SK-N-DZ (cell line): ENCODE results near the gene DPF3.
A peak's percentile ranks its signal among the peaks of the same experiment; 100 is the strongest.

ENCODE experiments used
- DNase-seq: peaks from one replicate; pipeline ENCODE4 v3.0.0-alpha.2; 2015; ENCODE audit warnings: low spot score

DPF3 gene

DNA sequence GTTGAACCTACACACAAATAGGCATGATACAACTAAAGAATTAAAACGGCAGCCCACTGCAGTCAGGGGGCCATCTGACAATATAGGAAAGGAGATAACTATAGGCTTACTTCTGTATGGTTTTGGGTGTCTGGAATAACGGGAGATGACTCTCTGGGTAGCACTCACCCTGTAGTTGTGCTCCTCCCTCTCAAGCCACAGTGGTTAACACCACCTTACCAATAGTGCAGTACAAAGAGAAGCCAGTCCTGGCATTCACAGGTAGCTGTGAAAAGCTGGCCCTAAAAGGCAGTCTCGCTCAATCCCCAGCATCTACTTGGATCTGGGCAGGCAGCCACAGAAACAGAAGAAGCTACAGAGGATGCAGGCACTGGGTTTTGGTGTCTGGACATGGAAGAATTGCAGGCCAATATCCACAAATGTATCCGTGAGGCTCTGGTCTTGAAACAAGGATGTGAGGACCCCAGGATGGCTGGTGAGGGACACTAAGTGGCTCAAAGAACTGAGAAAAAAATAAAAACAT lies 93.0 kb downstream of the DPF3 start:
- no peak for DNase-seq

DNA sequence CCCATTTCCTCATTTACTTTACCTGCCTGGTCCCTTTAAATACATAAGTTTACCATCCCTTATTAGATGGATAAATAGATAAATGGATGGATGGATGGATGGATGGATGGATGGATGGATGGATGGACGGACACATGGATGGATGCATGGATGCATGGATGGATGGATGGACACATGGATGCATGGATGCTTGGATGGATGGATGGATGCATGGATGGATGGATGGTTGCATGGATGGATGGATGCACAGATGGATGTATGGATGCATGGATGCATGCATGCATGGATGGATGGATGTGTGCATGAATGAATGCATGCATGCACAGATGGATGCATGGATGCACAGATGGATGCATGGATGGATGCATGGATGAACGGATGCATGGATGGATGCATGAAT lies 93.6 kb downstream of the DPF3 start:
- DNase-seq = no peak

DNA sequence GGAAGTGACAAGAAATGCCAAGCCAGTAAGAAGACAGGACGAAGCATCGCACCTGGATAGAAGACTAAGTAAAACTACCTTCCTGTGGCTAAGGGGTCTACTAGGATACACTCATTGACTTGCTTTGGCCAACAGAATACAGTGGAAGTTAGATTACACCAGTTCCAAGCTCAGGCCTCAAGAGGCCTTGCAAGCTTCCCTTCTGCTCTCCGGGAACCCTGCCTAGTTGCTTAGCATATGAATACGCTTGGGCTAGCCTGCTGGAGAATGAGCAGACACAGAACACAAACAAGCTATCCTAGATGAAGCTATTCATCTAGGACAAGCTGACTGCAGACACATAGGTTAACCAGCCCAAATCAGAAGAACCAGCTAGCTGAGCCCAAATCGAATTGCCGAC lies 97.0 kb downstream of the DPF3 start:
- no peak for DNase-seq

DNA sequence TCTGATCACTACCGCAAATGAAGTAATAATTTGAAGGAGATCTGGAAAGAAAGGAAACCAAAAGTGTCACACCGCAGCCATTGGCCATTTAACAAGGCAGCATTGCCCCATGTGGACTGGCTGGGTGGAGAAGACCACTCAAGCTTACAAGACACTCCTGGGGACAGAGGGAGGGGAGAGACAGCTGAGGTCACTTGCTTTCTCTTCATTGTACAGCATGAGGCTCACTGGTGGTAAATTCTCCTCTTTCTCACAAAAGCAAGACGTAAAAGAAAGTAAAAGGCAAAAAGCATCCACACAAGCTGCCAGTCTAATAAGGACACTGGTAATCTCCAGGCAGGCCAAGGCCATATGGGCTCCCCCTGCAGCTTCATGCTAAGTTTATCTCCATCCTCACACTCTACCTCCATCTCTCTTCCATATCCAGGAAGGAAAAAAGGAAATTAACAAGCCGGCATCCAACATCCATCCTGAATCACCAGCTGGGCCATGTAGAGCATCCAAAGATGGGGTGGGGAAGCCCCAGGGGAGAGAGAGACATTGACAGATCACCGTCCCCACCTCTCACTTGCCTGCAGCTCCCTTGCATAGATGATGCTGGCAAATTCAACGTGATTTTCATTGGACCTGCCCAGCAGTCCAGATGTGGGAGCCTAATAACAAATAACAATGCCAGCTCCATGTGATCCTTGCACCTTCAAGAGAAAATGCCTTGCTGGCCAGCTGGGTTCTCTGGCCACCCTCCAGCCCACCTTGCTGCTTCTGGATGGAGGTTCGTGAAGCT lies 100.6 kb downstream of the DPF3 start:
- DNase-seq = no peak

DNA sequence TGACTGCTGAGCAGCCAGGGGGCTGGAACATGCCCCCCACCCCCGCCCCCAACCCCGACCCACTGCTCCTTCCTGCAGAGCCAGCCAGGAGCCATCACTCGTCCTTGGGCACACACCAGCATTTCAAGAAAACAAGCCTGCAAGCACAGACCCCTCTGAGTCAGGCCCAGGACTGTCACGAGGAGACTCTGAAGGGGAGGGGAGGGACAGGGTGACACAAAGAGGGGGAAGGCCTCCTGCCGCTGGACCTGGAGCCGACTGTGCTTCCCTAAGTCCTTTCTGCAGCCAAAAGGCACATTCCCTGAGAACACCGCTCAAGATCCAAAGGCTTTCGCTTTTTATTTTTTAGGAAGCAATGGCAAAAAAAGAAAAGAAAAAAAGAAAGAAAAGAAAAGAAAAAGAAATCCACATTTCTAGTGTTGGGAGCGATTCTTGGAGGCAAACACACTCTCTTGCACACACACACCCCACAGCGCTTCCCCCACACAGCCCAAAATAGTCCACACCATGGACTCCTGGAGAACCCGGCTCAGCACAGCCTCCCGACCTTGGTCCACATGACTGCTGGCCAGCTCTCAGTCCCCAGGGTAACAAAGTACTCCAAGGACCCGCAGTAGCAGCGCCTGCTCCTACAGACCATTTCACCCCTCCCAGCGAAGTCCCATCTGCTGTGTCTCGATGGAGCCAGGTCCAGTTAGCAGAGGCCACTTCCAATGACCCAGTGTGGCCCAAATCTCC lies 101.7 kb downstream of the DPF3 start:
- no peak for DNase-seq

DNA sequence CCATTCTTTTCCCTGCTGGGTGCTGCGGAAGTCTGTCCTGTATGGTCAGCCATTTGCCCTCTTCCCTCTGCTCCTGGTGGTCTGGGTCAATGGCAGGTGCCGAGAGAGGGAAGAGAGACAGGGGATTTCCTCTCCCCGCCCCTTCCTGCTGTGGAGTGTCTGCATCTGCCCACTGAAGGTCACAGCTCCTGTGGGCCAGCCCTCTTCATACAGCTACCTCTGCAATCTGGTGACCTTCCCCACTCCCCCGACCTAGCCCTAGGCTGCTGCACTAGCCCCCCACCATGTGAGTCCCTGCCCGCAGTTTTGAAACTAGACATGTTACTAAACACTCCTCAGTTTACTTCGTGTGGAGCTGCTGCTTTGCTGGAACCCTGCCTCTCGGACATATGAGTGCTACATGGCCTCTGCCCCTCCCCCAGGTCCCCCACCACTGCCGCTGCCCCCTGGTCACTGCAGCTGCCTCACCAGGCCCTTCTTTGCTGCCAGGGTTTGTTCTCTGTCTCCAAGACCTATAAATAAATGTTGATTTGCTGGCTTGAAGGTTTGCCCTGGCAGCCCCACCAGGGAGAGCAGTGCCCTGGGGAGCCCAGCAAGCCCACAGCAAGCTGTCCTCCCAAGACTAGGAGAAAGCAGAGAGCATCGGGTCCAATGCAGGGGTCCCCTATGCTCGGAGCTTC lies 102.9 kb downstream of the DPF3 start:
- DNase-seq = no peak

DNA sequence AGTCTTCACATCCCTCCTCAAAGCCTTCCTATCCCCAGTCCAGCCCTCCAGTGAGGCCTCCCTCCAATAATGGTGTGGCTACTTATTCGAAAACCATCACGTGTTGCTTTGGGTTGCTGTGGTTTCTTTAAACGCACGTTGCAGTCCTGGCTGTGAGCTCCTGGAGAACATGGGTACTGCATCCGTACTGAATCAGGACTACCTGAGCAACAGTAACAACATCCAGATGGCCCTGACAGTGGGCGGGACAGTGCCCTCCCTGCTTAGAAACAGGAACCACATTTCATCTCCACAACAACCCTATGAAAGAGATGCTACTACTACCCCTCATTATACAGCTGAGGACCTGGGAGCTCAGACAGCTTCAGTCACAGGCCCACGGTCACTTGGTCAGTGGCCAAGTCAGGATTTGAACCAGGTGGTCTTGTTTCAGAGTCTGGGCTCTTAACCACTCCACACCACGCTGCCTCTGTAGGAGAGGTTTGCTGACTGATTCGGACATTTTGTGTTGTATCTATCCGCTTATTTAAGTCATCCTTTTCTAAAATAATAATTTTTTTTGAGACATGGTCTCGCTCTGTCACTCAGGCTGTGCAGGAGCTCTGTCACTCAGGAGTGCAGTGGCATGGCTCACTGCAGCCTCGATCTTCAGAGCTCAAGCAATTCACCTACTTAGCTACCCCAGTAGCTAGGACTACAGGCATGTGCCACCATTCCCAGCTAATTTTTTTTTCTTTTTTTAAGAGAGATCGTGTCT lies 104.8 kb downstream of the DPF3 start:
- peak; percentile 48 for DNase-seq

DNA sequence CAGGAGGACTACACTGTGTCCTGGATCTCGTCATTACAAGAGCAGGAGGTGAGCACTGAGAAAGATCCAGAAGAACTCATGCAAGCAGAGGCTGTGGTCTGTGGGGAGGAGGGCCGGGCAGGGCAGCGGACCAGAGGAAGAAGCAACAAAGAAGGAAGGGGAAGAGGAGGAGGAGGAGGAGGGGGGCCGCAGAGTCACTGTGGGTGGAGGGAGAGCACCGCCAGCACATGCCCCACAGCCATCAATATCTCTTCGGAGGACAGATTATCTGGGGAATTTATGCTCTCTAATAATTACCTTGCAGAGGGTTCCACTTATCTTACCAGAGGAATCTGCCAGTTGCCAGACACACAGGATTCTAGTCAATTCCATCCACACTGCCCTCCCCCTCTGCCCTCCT lies 105.6 kb downstream of the DPF3 start:
- DNase-seq = no peak

DNA sequence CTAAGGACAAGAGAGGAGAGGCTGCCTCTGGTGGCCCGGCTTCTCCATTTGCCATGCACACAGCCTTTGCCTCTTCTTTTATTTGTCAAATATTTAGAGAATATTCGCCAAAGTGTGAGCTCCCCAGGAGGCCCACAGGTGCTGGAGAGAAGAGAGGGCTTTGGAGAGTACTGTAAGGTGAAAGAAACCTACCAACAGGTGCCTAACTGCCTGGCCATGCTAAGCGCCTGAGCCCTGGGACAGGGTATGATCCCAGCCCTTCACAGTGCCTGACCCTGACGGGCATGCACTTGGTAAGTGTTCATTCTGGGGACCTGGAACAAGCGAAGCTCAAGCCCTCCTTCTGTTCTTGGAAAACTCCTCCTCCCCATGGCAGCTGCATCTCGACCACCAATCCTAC lies 106.1 kb downstream of the DPF3 start:
- DNase-seq = no peak

DNA sequence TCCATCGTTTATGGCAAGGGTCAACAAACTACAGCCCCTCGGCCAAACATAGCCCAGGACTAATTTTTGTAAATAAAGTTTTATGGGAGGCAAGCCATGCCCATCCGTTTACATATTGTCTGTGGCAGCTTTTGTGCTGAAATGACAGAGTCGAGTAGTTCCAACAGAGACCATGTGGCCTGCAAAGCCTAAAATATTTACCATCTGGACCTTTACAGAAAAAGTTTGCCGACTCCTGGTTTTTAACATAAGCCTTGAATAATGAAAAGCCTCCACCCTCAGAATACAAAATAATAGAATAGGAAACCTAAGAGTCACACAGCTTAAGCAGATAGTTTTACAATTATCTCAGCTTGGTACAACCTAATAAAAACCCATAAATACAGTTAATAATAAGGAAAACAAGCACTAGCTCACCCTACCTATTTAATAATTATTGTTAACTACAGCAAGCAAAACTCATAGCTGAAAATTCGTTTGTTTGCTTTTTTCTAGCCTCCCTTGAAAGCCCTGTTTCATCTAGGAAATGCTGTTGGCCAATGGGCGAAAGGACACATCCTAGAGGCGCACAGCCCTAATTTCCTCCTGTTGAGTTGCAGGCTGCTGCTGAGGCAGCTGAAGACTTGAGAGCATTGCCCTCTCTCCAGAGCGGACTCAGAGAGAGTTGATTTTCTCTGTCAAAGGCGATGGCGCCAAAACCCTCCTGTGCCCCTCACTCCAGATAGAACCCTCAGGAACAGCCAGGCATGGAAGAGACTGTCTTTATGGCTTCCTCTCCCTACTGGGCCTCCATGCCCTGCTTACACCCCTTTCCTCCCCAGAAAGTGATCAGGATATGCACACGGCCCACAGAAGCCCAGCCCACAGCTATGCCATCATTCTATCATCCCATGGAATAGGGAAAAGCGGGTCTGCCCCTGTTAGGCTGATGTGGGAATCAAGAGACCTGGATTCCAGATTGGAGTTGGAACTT lies 107.2 kb downstream of the DPF3 start:
- DNase-seq = no peak

DNA sequence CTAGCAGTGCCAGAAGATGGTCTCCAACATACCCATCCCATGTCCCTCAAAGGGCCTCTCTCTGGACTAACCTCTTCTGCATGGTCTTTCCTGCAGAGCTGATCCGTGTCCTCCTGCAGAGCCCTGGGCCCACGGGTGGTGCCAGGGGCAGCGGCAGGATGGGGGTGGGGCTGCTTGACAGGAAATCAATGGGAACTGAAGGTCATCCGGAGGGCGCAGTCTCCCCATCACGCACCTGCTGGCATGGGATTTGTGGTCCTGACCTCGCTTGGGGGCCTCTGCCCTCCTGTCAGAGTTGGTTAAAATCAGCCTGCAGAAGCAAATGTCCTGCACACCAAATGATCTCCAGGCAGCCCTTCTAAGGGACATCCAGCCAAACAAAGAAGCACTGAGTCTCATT lies 110.2 kb downstream of the DPF3 start:
- no peak for DNase-seq

DNA sequence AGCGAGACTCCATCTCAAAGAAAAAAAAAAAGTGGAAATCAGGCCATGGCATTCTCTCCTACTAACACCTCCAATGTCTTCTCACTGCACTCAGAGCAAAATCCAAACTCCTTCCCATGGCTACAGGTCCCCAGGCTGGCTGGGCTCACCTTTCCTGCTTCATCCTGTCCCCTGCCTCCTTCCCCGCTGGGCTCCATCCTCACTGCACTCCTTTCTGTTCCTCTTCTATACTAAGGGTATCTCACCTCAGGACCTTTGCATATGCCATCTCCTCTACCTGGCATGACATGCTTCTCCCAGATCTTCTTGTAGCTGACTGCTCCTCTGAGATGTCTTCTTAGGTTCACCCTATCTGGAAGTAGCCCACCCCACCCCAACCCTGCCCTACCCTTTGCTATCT lies 111.1 kb downstream of the DPF3 start:
- DNase-seq = no peak

DNA sequence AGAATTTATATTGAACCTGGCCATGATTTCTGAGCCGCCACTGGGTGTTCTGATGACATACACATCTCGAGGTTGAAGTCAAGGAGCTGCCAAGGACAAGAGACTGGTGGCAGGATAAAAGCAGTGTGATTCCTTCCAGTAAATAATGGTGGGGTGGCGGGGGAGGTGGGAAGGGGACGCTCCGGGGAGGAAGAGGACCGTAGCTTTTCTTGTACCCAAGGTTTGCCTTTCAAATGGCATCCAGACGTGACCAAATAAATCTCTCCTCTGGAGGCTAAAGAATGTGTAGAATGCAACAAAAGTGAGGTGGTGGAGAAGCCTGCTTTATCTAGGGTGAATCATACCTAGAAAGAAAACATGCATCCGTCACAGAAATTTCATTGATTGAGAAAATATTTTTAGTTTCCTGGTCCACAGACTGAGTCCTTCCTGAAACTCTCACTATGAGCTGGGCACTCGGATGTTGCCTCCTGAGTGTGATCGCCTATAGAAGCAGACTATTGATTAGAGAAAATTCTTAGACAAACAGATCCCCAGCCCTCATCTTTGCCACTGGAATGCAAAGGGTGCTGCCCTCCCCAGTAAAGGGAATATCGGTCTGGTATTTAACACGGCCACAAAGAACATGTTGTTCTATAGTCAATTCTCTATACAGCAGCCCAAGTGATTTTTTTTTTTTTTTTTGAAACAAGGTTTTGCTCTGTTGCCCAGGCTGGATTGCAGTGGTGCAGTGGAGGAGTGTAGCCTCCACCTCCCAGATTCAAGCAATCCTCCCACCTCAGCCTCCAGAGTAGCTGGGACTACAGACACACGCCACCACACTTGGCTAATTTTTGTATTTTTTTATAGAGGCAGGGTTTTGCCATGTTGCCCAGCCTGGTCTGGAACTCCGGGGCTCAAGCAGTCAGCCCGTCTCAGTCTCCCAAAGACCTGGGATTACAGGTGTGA lies 112.1 kb downstream of the DPF3 start:
- DNase-seq = no peak

DNA sequence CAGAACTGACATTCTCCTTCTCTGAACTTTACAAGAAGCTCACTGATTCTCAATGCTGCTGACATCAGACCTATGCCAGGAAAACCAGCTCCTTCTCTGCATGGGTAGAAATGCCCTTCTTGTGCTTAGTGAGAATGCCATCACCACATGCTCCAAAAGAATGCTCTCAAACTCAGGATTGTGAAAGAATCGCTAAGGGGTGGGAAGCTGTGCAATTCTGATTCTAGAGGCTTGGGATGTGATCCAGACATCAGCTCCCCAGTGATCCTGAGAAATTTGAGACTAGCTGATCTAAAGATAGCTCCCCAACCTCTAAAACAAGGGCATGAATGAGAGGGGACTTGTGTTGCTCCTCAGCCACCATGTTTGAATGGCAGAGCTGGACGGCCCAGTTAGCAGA lies 113.2 kb downstream of the DPF3 start:
- DNase-seq = no peak

DNA sequence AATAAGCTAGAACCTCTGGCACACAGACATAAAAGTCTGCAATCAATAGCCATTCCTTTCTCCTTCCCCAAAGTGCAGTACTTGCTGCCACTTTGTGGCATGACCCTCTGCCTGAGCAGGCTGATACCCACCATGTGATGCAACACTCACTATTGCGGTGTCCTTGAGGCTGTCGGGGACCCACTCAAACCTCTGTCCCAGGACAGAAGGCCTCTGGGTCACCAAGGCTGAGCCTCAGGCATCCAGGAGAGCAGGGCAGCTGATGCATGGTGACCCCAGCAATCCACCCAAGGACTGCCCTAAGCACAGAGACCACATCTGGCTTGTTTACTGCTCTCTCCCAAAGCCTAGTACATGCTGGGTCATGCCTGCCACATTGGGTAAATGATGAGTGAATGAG lies 114.2 kb downstream of the DPF3 start:
- DNase-seq = no peak

DNA sequence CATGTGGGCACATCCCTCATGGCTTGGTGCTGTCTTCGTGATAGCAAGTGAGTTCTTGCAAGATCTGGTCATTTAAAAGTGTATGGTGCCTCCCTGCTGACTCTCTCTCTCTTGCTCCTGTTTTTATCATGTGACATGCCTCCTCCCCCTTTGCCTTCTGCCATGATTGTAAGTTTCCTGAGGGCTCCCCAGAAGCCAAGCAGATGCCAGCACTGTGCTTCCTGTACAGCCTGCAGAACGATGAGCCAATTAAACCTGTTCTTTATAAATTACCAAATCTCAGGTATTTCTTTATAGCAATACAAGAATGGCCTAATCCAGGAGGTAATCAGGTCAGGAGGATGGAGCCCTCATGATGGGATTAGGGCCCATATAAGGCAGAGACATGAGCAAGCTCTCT lies 116.3 kb downstream of the DPF3 start:
- no peak for DNase-seq

DNA sequence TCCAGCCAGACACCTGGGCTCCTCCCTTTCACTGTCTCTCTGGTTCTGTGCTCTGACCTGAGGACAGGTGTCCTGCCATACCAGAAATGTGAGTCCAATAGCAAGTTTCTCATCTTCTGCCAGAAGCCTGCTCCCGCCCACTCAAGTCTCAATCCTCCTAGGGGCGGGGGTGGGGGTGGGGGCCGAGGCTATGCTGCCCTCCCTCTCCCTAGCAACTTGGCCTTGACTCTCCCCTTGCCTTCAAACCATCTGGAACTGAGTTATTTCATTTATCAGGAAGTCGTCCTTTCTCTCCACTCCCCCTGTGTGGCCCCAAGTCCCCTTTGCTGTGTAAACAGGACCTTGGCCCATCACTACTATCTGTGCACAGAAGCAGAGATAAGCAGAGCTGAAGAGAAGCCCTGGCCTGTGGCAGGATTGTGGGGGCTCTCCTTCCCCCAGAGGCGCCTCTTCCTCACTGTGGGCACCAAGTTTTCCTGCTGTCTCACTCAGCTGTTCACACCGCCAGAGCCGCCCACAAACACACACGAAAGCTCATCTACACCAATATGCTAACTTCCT lies 117.1 kb downstream of the DPF3 start:
- no peak for DNase-seq

DNA sequence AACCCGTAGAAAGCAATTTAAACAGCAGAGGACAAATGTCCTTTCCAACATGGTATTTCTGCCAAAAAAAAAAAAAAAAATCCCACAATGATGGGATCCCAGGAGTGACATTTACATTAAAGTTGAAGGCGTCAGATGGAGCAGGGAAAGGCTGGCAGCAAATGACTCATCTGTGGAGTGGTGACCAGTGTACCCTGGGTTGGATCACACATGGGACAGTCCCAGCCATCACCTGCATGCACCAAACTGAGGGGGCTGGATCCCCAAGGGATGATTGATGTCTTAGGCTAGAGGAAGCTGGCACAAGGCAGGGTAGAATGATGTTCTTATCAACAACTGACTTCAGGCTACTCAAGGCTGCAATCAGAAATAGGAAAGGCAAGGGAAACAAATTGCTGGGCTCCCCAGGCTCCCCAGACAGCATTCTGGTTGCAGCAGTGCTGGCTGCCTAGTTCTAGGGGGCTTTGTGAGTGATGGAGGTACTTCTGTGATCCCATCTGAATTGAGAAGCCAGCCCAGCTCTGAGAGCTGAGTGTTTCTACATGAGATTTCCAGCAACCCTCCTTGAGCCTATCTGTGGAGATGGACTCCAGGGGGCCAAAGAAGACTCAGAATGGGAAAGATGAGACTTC lies 117.9 kb downstream of the DPF3 start:
- no peak for DNase-seq
